PC-9 (cell line): ENCODE data around the gene SPAG5. TPM values are rescaled to one million over a fixed set of nuclear protein-coding genes. Genes with fewer than 3 reads are reported as not detected.
A peak's percentile ranks its signal among the peaks of the same experiment; 100 is the strongest.

Experiments
- BruUV-seq: library from RNA; stranded (reverse); fragments of 400-500 nt; replicated peaks from 2 replicates; lab custom pipeline; 2021; lab: Mats Ljungman, UMichigan
- CTCF ChIA-PET: fragments of 300-600 bp; sonication (Branson Sonifier 250); formaldehyde crosslinking; loops from one replicate; lab custom pipeline; 2022; ENCODE audit warnings: antibody characterized with exemption; lab: Charles Lee
- POLR2A ChIA-PET: fragments of 300-600 bp; sonication (Branson Sonifier 250); formaldehyde crosslinking; loops from one replicate; lab custom pipeline; 2022; ENCODE audit warnings: antibody characterized with exemption; ENCODE audit not compliant: unreplicated experiment; lab: Charles Lee
- DNase-seq, 2 experiments: peaks; one replicate each; pipeline versions ENCODE4 v3.0.0 to v3.0.0-alpha.2; 2015 to 2022; ENCODE audit warnings: mixed read lengths in 1 of 2
- H2AFZ ChIP-seq: fragments of 200-600 bp; sonication (generic); 2 replicates; pipeline ENCODE4 v1.8.1; 2017; ENCODE audit warnings: antibody characterized with exemption
- H3F3A ChIP-seq: fragments of 200-600 bp; sonication (generic); 2 replicates; pipeline ENCODE4 v1.8.1; 2017; ENCODE audit warnings: antibody characterized with exemption, mild to moderate bottlenecking, low read depth; ENCODE audit not compliant: insufficient read depth
- H3K27ac ChIP-seq: fragments of 200-600 bp; sonication (generic); 2 replicates; pipeline ENCODE4 v1.6.1; 2016; ENCODE audit warnings: mixed run types
- H3K27me3 ChIP-seq: fragments of 200-600 bp; sonication (generic); 2 replicates; pipeline ENCODE4 v1.6.1; 2016; ENCODE audit warnings: low read depth, mixed run types; ENCODE audit not compliant: insufficient read depth
- H3K36me3 ChIP-seq: fragments of 200-600 bp; sonication (generic); 2 replicates; pipeline ENCODE4 v1.6.1; 2016; ENCODE audit warnings: low read depth, mixed run types
- H3K4me1 ChIP-seq: fragments of 200-600 bp; sonication (generic); replicated peaks from 2 replicates; pipeline ENCODE4 v1.6.1; 2016; ENCODE audit warnings: mixed run types; ENCODE audit not compliant: insufficient read depth
- H3K4me2 ChIP-seq: fragments of 200-600 bp; sonication (generic); 2 replicates; pipeline ENCODE4 v1.6.1; 2017; ENCODE audit warnings: mixed run types
- H3K4me3 ChIP-seq: fragments of 200-600 bp; sonication (generic); 2 replicates; pipeline ENCODE4 v1.6.1; 2016; ENCODE audit warnings: mixed run types
- H3K79me2 ChIP-seq: fragments of 200-600 bp; sonication (generic); 2 replicates; pipeline ENCODE4 v1.6.1; 2017; ENCODE audit warnings: low read depth, mixed run types
- H3K9me2 ChIP-seq: fragments of 200-600 bp; sonication (generic); 2 replicates; pipeline ENCODE4 v1.8.1; 2017; ENCODE audit warnings: mild to moderate bottlenecking; ENCODE audit not compliant: insufficient read depth
- H3K9me3 ChIP-seq: fragments of 200-600 bp; sonication (generic); 2 replicates; pipeline ENCODE4 v1.8.1; 2016; ENCODE audit warnings: low read depth; ENCODE audit not compliant: insufficient read depth
- H4K20me1 ChIP-seq: fragments of 200-600 bp; sonication (generic); 2 replicates; pipeline ENCODE4 v1.8.1; 2017; ENCODE audit not compliant: insufficient read depth
- EZH2 ChIP-seq: fragments of 200-600 bp; sonication (generic); IDR thresholded peaks from 2 replicates; pipeline ENCODE4 v1.8.0; 2017; ENCODE audit warnings: antibody characterized with exemption, low read depth
- intact Hi-C: fragments of 100-400 bp; cut with micrococcal nuclease; formaldehyde crosslinking; loops from one replicate; pipeline ENCODE4 v1.10.0; 2022; ENCODE audit not compliant: unreplicated experiment
- total RNA-seq: library from RNA; stranded (reverse); gene quantifications from 2 replicates; pipeline ENCODE4 v1.2.3, GENCODE V29; 2021
- TF ChIP-seq, protein P1 (sequence below): fragments of 200-600 bp; sonication (generic); conservative IDR thresholded peaks from 2 replicates; pipeline ENCODE4 v1.6.1; 2017; ENCODE audit warnings: mixed run types, antibody characterized with exemption, mild to moderate bottlenecking, moderate library complexity

The SPAG5 gene
- total RNA-seq, 1 experiment from 2014 or later: 101 TPM

GRCh38 chr17:28571361-28572122 lies 27.3 kb downstream of the SPAG5 start, which contains the start of gene PIGS:
Gene PIGS (minus strand): TSS chr17:28571524. CDS start chr17:28571496, 28 bp downstream.
- CTCF ChIA-PET: interaction anchor here (0.5 kb wide), 1 partner anchor 440 kb away, joined by 6 read pairs; no protein-coding TSS in a partner anchor
- no peaks in the 10 kb centered on the region for H3K9me3 ChIP-seq
- intact Hi-C loops: no loop called here
- H4K20me1 ChIP-seq: no peaks in the 10 kb centered on the region
- DNase-seq: peak; percentile 84 to 92
- peaks cover 11% of the 10 kb centered on the region for H3K79me2 ChIP-seq
- H3F3A ChIP-seq: peaks cover 5% of the 10 kb centered on the region; the same call in 1 of the 2 replicates
- no TSS peak for BruUV-seq
- no peaks in the 10 kb centered on the region for H3K36me3 ChIP-seq
- peak within 1 kb of the TSS; percentile 81 for H3K4me3 ChIP-seq
- peaks cover 17% of the 10 kb centered on the region for H3K4me1 ChIP-seq
- POLR2A ChIA-PET: interaction anchor here (0.5 to 0.7 kb wide), 6 partner anchors 26 to 937 kb away, joined by 3 to 15 read pairs (median 6); no protein-coding TSS in a partner anchor
- no peaks in the 10 kb centered on the region for H3K27me3 ChIP-seq
- H3K4me2 ChIP-seq: peak within 1 kb of the TSS; percentile 88
- no peaks in the 10 kb centered on the region for H3K9me2 ChIP-seq
- H2AFZ ChIP-seq: peak within 1 kb of the TSS; percentile 95
- H3K27ac ChIP-seq: no peak within 1 kb of the TSS
- TF ChIP-seq EZH2: no peak
- TF ChIP-seq, protein P1, sequence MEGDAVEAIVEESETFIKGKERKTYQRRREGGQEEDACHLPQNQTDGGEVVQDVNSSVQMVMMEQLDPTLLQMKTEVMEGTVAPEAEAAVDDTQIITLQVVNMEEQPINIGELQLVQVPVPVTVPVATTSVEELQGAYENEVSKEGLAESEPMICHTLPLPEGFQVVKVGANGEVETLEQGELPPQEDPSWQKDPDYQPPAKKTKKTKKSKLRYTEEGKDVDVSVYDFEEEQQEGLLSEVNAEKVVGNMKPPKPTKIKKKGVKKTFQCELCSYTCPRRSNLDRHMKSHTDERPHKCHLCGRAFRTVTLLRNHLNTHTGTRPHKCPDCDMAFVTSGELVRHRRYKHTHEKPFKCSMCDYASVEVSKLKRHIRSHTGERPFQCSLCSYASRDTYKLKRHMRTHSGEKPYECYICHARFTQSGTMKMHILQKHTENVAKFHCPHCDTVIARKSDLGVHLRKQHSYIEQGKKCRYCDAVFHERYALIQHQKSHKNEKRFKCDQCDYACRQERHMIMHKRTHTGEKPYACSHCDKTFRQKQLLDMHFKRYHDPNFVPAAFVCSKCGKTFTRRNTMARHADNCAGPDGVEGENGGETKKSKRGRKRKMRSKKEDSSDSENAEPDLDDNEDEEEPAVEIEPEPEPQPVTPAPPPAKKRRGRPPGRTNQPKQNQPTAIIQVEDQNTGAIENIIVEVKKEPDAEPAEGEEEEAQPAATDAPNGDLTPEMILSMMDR: no peak

GRCh38 chr17:28570716-28571360 lies 28.0 kb downstream of the SPAG5 start:
- peak overlapping the region; percentile 81 for H3K4me3 ChIP-seq
- no TSS peak for BruUV-seq
- H3K9me3 ChIP-seq: no peaks in the 10 kb centered on the region
- peak in 1 of 2 experiments; percentile 25 for DNase-seq
- peak overlapping the region; percentile 88 for H3K4me2 ChIP-seq
- H3K79me2 ChIP-seq: peaks cover 11% of the 10 kb centered on the region
- H3K4me1 ChIP-seq: peaks cover 17% of the 10 kb centered on the region
- H3K36me3 ChIP-seq: no peaks in the 10 kb centered on the region
- no peak overlapping the region for H3K27ac ChIP-seq
- CTCF ChIA-PET: interaction anchor here (0.5 kb wide), 1 partner anchor 439 kb away, joined by 6 read pairs; no protein-coding TSS in a partner anchor
- H2AFZ ChIP-seq: peak overlapping the region; percentile 95
- intact Hi-C loops: no loop called here
- H3K9me2 ChIP-seq: no peaks in the 10 kb centered on the region
- POLR2A ChIA-PET: interaction anchor here (0.5 to 0.7 kb wide), 4 partner anchors 63 to 938 kb away, joined by 3 to 7 read pairs (median 6); no protein-coding TSS in a partner anchor
- H4K20me1 ChIP-seq: no peaks in the 10 kb centered on the region
- H3F3A ChIP-seq: peaks cover 2% of the 10 kb centered on the region; the same call in 1 of the 2 replicates
- no peaks in the 10 kb centered on the region for H3K27me3 ChIP-seq
- TF ChIP-seq, protein P1: no peak
- no peak for TF ChIP-seq EZH2

DNA sequence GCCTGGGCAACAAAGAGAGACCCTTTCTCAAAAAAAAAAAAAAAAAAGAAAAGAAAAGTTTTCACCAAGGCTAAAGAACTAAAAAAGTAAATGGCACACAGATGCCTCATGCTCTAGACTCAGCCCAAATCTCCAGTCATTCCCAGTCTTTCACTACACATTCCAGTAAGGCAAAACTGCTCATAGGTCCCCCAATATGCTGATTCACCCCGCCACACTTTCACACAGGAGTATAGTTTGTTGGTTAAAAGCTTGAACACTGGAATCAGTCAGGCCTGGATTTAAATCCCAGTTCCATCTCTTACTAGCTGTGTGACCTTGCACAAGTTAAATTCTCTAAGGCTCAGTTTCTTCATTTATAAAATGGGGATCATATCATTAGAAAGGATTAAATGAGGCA lies 29.4 kb downstream of the SPAG5 start:
- H3K4me2 ChIP-seq: no peak overlapping the region
- intact Hi-C loops: no loop called here
- TSS peak; percentile 17 for BruUV-seq
- ChIA-PET POLR2A (no interaction called here), CTCF (no interaction called here)
- no peak overlapping the region for H2AFZ ChIP-seq
- no peaks in the 10 kb centered on the region for H4K20me1 ChIP-seq
- DNase-seq: no peak
- H3K27ac ChIP-seq: no peak overlapping the region
- H3K4me3 ChIP-seq: no peak overlapping the region
- peaks cover 9% of the 10 kb centered on the region for H3F3A ChIP-seq
- H3K27me3 ChIP-seq: no peaks in the 10 kb centered on the region
- no peaks in the 10 kb centered on the region for H3K9me2 ChIP-seq
- H3K9me3 ChIP-seq: no peaks in the 10 kb centered on the region
- peaks cover 11% of the 10 kb centered on the region for H3K79me2 ChIP-seq
- TF ChIP-seq, protein P1: no peak
- no peak for TF ChIP-seq EZH2
- peaks cover 17% of the 10 kb centered on the region for H3K4me1 ChIP-seq
- no peaks in the 10 kb centered on the region for H3K36me3 ChIP-seq
